Trophoblast cell (in vitro differentiated cells and primary cell): Measurements from ENCODE around the gene POMP.
A peak's percentile ranks its signal among the peaks of the same experiment; 100 is the strongest.

ENCODE experiments used
- DNase-seq, 2 donors: peaks; one replicate each; pipeline ENCODE4 v3.0.0-alpha.2; 2016
- H2AFZ ChIP-seq: 2 replicates; pipeline ENCODE4 v1.6.1; 2013; ENCODE audit warnings: low read length, moderate library complexity, mild to moderate bottlenecking; ENCODE audit not compliant: insufficient read depth, poor library complexity
- H2AK5ac ChIP-seq: 2 replicates; pipeline ENCODE4 v1.6.1; 2013; ENCODE audit warnings: mild to moderate bottlenecking, low read length
- H2BK120ac ChIP-seq: 2 replicates; pipeline ENCODE4 v1.6.1; 2013; ENCODE audit warnings: low read length, mild to moderate bottlenecking, moderate library complexity; ENCODE audit not compliant: insufficient read depth, poor library complexity
- H2BK12ac ChIP-seq: 2 replicates; pipeline ENCODE4 v1.6.1; 2013; ENCODE audit warnings: mild to moderate bottlenecking, low read length, moderate library complexity
- H2BK5ac ChIP-seq: 2 replicates; pipeline ENCODE4 v1.6.1; 2013; ENCODE audit warnings: low read length, low read depth, moderate library complexity, mild to moderate bottlenecking; ENCODE audit not compliant: poor library complexity
- H3K14ac ChIP-seq: 2 replicates; pipeline ENCODE4 v1.6.1; 2013; ENCODE audit warnings: mild to moderate bottlenecking, low read length
- H3K18ac ChIP-seq: 2 replicates; pipeline ENCODE4 v1.6.1; 2013; ENCODE audit warnings: mild to moderate bottlenecking, low read length
- H3K23ac ChIP-seq: 2 replicates; pipeline ENCODE4 v1.6.1; 2013; ENCODE audit warnings: low read length
- H3K27ac ChIP-seq: 2 replicates; pipeline ENCODE4 v1.5.1; 2013; ENCODE audit warnings: low read depth, mild to moderate bottlenecking, inconsistent platforms, low read length, moderate library complexity
- H3K27me3 ChIP-seq: 2 replicates; pipeline ENCODE4 v1.6.1; 2013; ENCODE audit warnings: inconsistent platforms, mild to moderate bottlenecking, low read length, moderate library complexity; ENCODE audit not compliant: insufficient read depth
- H3K36me3 ChIP-seq, 2 experiments: 1 replicate in 1 of 2; 2 replicates in 1 of 2; pipeline ENCODE4 v1.6.1; 2013; ENCODE audit warnings: low read length in 2 of 2, mild to moderate bottlenecking in 2 of 2, moderate library complexity in 1 of 2; ENCODE audit not compliant: insufficient read depth in 2 of 2, control insufficient read depth in 1 of 2
- H3K4ac ChIP-seq: 2 replicates; pipeline ENCODE4 v1.6.1; 2013; ENCODE audit warnings: low read depth, mild to moderate bottlenecking, low read length, moderate library complexity
- H3K4me1 ChIP-seq, 2 experiments: 1 replicate in 1 of 2; 2 replicates in 1 of 2; pipeline ENCODE4 v1.6.1; 2013; ENCODE audit warnings: low read length in 2 of 2, mild to moderate bottlenecking in 2 of 2, moderate library complexity in 1 of 2; ENCODE audit not compliant: insufficient read depth in 2 of 2, control insufficient read depth in 1 of 2
- H3K4me2 ChIP-seq: 2 replicates; pipeline ENCODE4 v1.6.1; 2013; ENCODE audit warnings: inconsistent platforms, mild to moderate bottlenecking, low read length, moderate library complexity
- H3K4me3 ChIP-seq: 2 replicates; pipeline ENCODE4 v1.5.1; 2013; ENCODE audit warnings: mild to moderate bottlenecking, low read depth, low read length, inconsistent platforms
- H3K79me1 ChIP-seq: one replicate; pipeline ENCODE4 v1.6.1; 2013; ENCODE audit warnings: low read length
- H3K79me2 ChIP-seq: 2 replicates; pipeline ENCODE4 v1.6.1; 2013; ENCODE audit warnings: low read length, mild to moderate bottlenecking; ENCODE audit not compliant: control insufficient read depth, insufficient read depth, poor library complexity
- H3K9ac ChIP-seq: 2 replicates; pipeline ENCODE4 v1.6.1; 2013; ENCODE audit warnings: mild to moderate bottlenecking, low read length
- H3K9me3 ChIP-seq: 2 replicates; pipeline ENCODE4 v1.6.1; 2013; ENCODE audit warnings: low read depth, mild to moderate bottlenecking, control low read depth, inconsistent platforms, low read length; ENCODE audit not compliant: insufficient read depth
- H4K12ac ChIP-seq: 2 replicates; pipeline ENCODE4 v1.6.1; 2013; ENCODE audit warnings: low read depth, mild to moderate bottlenecking, low read length, moderate library complexity
- H4K8ac ChIP-seq: 2 replicates; pipeline ENCODE4 v1.6.1; 2013; ENCODE audit warnings: low read depth, mild to moderate bottlenecking, low read length, moderate library complexity
- H4K91ac ChIP-seq: one replicate; pipeline ENCODE4 v1.6.1; 2013; ENCODE audit warnings: low read depth, mild to moderate bottlenecking, low read length, moderate library complexity
- WGBS: extraction: QIAGEN DNeasy Blood & Tissue Kit; methylation state at CpG from one replicate; pipeline ENCODE4 v1.1.7; 2013; ENCODE audit warnings: missing lambda C conversion rate; ENCODE audit not compliant: insufficient read length, insufficient coverage; ENCODE audit errors: extremely low coverage; 5-methylcytosine and 5-hydroxymethylcytosine counted together

POMP gene

GRCh38 chr13:28631801-28632200, 27.1 kb upstream of the POMP start:
- Histone ChIP-seq H4K12ac (no peak overlapping the region), H4K8ac (no peak overlapping the region), H2BK120ac (no peak overlapping the region), H3K18ac (no peak overlapping the region), H2BK5ac (no peak overlapping the region), H3K4me1 (no peaks in the 10 kb centered on the region), H2BK12ac (no peak overlapping the region), H3K4me2 (no peak overlapping the region), H3K27me3 (no peaks in the 10 kb centered on the region), H4K91ac (no peak overlapping the region), H3K27ac (no peak overlapping the region), H2AFZ (no peak overlapping the region), H3K79me2 (no peaks in the 10 kb centered on the region), H3K23ac (no peak overlapping the region), H2AK5ac (no peak overlapping the region), H3K79me1 (no peaks in the 10 kb centered on the region), H3K4ac (no peak overlapping the region), H3K14ac (no peak overlapping the region), H3K9ac (no peak overlapping the region), H3K9me3 (no peaks in the 10 kb centered on the region), H3K4me3 (no peak overlapping the region), H3K36me3 (no peaks in the 10 kb centered on the region)
- no CpG with 5 or more reads among the region's 1 CpG for WGBS
- peak in 1 of 2 donors; percentile 26 for DNase-seq

GRCh38 chr13:28636069-28636468, 22.9 kb upstream of the POMP start:
- H2BK12ac ChIP-seq = no peak overlapping the region
- H3K18ac ChIP-seq = no peak overlapping the region
- no peak overlapping the region for H3K14ac ChIP-seq
- H3K79me1 ChIP-seq = no peaks in the 10 kb centered on the region
- H3K27ac ChIP-seq = no peak overlapping the region
- no peak overlapping the region for H3K4me3 ChIP-seq
- H2AFZ ChIP-seq = no peak overlapping the region
- H3K9ac ChIP-seq = no peak overlapping the region
- H2AK5ac ChIP-seq = no peak overlapping the region
- H3K27me3 ChIP-seq = no peaks in the 10 kb centered on the region
- no peak overlapping the region for H4K12ac ChIP-seq
- H2BK5ac ChIP-seq = no peak overlapping the region
- H3K23ac ChIP-seq = no peak overlapping the region
- WGBS = no CpG with 5 or more reads among the region's 1 CpG
- no peak overlapping the region for H3K4me2 ChIP-seq
- no peak overlapping the region for H4K91ac ChIP-seq
- H4K8ac ChIP-seq = no peak overlapping the region
- H3K4me1 ChIP-seq = no peaks in the 10 kb centered on the region
- peak in 1 of 2 donors; percentile 47 for DNase-seq
- H3K36me3 ChIP-seq = no peaks in the 10 kb centered on the region
- no peaks in the 10 kb centered on the region for H3K9me3 ChIP-seq
- no peak overlapping the region for H3K4ac ChIP-seq
- no peak overlapping the region for H2BK120ac ChIP-seq
- no peaks in the 10 kb centered on the region for H3K79me2 ChIP-seq

- Histone ChIP-seq H2AK5ac (no peak overlapping the region), H3K9ac (no peak overlapping the region), H4K8ac (no peak overlapping the region), H2AFZ (no peak overlapping the region), H3K9me3 (no peaks in the 10 kb centered on the region), H3K18ac (no peak overlapping the region), H3K79me2 (no peaks in the 10 kb centered on the region), H3K4me3 (no peak overlapping the region), H3K36me3 (no peaks in the 10 kb centered on the region), H2BK5ac (no peak overlapping the region), H3K27ac (no peak overlapping the region), H2BK12ac (no peak overlapping the region), H3K4me2 (no peak overlapping the region), H3K27me3 (no peaks in the 10 kb centered on the region), H3K79me1 (no peaks in the 10 kb centered on the region), H2BK120ac (no peak overlapping the region), H4K12ac (no peak overlapping the region), H3K4ac (no peak overlapping the region), H3K4me1 (no peaks in the 10 kb centered on the region), H4K91ac (no peak overlapping the region), H3K23ac (no peak overlapping the region), H3K14ac (no peak overlapping the region)
- no CpG with 5 or more reads among the region's 10 CpGs for WGBS
- peak; percentile 82 to 83 for DNase-seq
Measured at GRCh38 chr13:28636677-28637317, 22.1 kb upstream of the POMP start.

GRCh38 chr13:28637714-28638355, 21.1 kb upstream of the POMP start:
- Histone ChIP-seq H4K12ac (no peak overlapping the region), H3K27ac (no peak overlapping the region), H4K91ac (no peak overlapping the region), H3K9me3 (no peaks in the 10 kb centered on the region), H2BK5ac (no peak overlapping the region), H3K79me1 (no peaks in the 10 kb centered on the region), H3K18ac (no peak overlapping the region), H2AK5ac (no peak overlapping the region), H3K9ac (no peak overlapping the region), H3K4ac (no peak overlapping the region), H3K4me3 (no peak overlapping the region), H2BK12ac (no peak overlapping the region), H3K4me2 (no peak overlapping the region), H3K4me1 (no peaks in the 10 kb centered on the region), H2AFZ (no peak overlapping the region), H4K8ac (no peak overlapping the region), H3K23ac (no peak overlapping the region), H3K36me3 (no peaks in the 10 kb centered on the region), H3K79me2 (no peaks in the 10 kb centered on the region), H2BK120ac (no peak overlapping the region), H3K27me3 (no peaks in the 10 kb centered on the region), H3K14ac (no peak overlapping the region)
- DNase-seq = no peak
- no CpG with 5 or more reads among the region's 3 CpGs for WGBS
